GM10248 (cell line): ENCODE measurements around the gene NUDT16.

Source experiments
- CTCF ChIA-PET: fragments of 300-600 bp; sonication (Branson Sonifier 250); formaldehyde crosslinking; extraction: SDS; loops from one replicate; lab custom pipeline; 2021; ENCODE audit warnings: antibody characterized with exemption; lab: Yijun Ruan, JAX
- POLR2A ChIA-PET: fragments of 350-650 bp; sonication (Branson Sonifier 250); formaldehyde crosslinking; extraction: SDS; loops from one replicate; lab custom pipeline; 2020; ENCODE audit warnings: antibody characterized with exemption; lab: Yijun Ruan, JAX
- DNase-seq: peaks from one replicate; pipeline ENCODE4 v3.0.0; 2012; ENCODE audit errors: extremely low spot score
- TF ChIP-seq, protein P1 (sequence below): IDR thresholded peaks from 2 replicates; pipeline ENCODE4 v1.5.1; 2012; ENCODE audit warnings: mild to moderate bottlenecking, low read depth; ENCODE audit errors: extremely low read depth, missing control alignments, control extremely low read depth

NUDT16 gene

DNA sequence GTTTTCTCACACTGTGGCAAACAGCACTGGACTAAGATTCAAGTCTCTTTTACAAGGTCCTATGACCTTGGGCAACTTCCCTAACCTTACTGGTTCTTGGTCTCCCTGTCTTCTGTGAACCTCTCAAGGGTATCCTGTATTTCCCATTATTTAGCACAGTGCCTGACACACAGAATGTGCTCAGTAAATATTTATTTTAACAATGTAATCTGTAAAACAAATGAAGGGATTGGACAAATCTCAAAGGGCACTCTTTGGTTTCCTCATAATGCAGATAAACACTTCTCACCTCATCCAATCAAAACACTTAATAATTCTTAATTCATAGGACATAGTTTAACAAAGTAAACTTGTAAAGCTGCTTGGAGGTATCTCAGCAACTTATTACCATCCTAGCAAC lies 12.8 kb downstream of the NUDT16 start:
- CTCF ChIA-PET = interaction anchor here (0.9 kb wide), 1 partner anchor 12 kb away, joined by 3 read pairs; no protein-coding TSS in a partner anchor
- DNase-seq = no peak
- POLR2A ChIA-PET = no interaction called here
- TF ChIP-seq, protein P1, sequence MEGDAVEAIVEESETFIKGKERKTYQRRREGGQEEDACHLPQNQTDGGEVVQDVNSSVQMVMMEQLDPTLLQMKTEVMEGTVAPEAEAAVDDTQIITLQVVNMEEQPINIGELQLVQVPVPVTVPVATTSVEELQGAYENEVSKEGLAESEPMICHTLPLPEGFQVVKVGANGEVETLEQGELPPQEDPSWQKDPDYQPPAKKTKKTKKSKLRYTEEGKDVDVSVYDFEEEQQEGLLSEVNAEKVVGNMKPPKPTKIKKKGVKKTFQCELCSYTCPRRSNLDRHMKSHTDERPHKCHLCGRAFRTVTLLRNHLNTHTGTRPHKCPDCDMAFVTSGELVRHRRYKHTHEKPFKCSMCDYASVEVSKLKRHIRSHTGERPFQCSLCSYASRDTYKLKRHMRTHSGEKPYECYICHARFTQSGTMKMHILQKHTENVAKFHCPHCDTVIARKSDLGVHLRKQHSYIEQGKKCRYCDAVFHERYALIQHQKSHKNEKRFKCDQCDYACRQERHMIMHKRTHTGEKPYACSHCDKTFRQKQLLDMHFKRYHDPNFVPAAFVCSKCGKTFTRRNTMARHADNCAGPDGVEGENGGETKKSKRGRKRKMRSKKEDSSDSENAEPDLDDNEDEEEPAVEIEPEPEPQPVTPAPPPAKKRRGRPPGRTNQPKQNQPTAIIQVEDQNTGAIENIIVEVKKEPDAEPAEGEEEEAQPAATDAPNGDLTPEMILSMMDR = no peak

DNA sequence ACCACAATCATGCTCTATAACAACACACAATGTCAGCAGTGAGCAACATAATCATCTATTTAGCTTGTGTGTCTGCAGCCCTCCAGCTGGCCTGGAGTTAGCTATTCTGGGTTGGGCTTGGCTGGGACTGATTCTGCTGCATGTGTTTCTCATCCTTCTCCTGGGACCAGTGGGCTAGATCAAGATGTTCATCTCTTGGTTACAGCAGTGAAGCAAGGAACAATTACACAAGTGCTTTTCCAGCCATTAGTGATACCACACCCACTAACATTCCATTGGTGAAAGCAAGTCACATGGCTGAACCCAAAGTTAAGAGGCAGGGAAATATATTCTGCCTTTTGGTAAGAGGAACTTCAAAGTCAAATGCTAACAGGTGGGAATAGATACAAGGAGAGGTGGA lies 14.6 kb downstream of the NUDT16 start:
- ChIA-PET POLR2A (no interaction called here), CTCF (no interaction called here)
- TF ChIP-seq, protein P1 = no peak
- DNase-seq = no peak

DNA sequence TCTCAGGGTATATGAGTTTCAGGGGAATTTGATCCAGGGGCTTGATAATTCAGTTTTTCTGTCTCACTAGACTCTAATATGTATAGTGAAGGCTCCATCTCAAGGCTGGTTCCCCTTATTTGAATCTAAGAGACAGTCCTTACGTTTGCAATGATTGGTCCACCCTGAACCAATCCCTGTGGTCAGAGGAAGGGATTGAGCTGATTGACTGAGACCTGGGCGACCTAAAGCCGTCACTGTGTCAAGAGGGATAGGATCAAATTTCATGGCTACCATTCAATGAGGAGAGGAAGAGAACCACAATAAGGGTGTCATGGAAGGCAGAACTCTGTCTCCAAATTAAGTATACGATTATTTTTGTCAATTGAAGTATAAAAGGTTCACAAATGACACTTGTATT lies 16.3 kb downstream of the NUDT16 start:
- ChIA-PET CTCF (no interaction called here), POLR2A (no interaction called here)
- TF ChIP-seq, protein P1 = no peak
- DNase-seq = no peak

DNA sequence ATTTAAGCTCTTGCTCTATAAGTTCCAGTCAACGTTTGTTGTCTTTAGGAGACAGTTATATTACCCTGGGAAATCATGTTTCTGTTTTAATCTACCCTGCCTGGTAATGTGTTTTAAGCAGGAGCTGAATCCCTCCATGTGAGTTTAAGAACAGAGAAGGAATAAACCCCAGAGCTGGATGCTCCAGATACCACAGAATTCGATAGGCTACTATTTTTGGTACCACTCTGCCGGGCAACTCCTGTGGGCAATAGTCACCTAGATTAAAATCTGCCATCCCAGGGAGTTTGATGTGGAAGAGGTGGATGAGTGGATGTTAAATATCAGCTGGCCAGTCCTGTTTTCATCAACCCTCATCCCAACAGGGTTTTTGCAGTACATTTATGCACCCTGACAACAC lies 20.4 kb downstream of the NUDT16 start:
- no peak for DNase-seq
- CTCF ChIA-PET = no interaction called here
- POLR2A ChIA-PET = no interaction called here
- TF ChIP-seq, protein P1 = no peak

DNA sequence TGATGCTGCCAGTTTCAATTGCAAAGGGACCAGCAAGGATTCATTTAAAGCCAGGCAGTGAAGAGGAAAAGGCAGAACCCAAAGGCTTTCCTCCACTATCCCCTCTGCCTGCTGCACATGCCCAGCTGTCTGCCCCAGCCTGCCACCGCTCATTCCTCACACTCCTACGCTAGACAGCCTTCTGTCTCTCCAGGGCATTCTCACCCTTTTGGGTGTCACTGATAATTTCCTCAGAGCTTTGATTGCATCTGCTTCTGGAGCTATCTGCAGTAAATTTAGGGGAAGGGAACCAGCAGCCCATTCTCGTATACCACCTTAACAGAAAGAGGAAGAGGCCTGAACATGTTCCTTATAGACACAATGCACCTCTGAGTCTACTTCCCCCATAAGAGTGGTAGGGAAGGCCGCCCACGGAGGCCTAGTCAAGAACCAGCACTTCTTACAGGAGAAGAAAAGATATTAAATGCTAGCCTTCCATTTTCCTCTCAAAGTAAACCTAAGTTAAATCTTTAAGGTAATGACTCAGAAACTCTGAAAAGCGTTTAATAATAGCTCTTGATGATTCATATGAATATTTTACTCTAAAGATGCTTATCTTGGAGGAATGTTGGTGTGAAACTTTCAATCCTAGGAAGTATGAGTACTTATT lies 20.9 kb downstream of the NUDT16 start:
- POLR2A ChIA-PET = no interaction called here
- DNase-seq = no peak
- TF ChIP-seq, protein P1 = no peak
- CTCF ChIA-PET = interaction anchor here (1.3 kb wide), 1 partner anchor 13 kb away, joined by 3 read pairs; no protein-coding TSS in a partner anchor

DNA sequence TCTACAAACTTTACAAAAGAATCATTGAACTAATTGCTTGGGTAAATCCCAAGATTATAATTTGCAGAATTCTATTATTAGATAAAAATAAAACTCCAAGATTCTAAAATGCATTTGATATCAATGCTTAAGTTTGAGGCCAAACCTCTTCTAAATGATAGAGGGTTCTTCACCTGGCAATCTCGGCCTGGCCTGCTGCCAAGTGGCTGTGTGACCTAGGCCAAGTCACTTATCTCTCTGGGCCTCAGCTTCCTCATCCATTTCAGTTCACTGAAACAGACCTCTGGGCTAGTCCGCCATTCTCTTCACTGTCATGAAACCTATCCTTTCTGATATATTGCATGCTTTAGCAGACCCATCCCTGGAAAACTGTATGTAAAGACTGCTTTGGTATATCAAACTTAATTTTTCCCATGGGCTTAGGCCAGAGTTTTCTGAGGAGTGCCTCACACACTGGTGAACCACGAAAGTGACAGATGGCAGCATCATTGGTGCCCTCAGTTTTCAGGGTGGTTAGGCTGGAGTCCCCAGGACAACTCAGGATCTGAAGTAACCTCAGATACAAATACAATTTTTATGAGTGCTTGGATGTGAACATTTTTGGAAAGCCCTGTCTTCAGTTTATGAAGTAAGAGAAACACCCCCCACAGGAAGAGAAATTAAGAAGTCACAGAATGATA lies 21.8 kb downstream of the NUDT16 start:
- POLR2A ChIA-PET = no interaction called here
- TF ChIP-seq, protein P1 = no peak
- CTCF ChIA-PET = interaction anchor here (1.2 to 1.3 kb wide), 2 partner anchors 12 to 392 kb away, joined by 3 read pairs; no protein-coding TSS in a partner anchor
- DNase-seq = no peak
